ENCODE measurements around the gene DCAKD.

GRCh38 chr17:45088741-45089140, 37.3 kb upstream of the DCAKD start:
- TF ChIP-seq POLR2A (IDR thresholded peaks at IDR 0.05) (no peak), CTCF (IDR thresholded peaks at IDR 0.05) (no peak)

Data from adrenal gland (tissue), 5 donors.